Measurements from ENCODE around the gene TEX22.

TEX22 gene

DNA sequence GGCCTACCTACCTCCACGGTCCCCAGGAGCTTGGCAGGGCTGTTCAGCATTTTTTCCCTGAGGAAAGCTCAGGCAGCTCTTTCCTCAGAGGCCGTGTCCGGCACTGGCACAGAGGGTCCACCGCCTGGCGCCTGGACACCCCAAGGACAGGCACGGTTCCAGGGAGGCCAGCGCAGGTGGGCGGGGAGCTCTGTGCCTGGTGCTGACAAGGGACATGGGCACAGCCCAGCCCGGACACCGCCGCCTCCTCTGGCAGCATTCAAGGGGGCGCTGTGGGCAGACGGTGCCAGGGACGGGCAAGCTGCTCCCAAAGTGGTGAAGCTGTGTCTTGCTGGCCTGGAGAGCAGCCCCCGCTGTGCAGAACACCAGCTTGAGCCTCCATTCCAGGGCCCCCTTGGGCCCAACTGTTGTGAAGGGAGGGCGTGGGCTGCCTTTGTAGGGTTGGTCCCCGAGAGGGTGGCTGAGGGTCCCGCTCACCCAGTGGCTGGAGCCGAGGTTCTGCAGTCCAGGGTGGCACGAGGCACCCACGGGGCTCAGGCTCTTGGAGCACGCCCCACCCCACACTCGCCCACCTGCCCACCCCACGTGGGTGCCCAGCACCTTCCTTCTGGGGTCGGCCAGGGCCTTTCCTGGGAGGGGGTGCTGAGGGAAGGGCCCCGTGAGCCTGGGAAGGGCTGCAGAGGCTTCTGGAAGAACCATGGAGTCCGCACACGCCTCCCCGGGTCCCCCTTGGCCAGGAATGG, 29.3 kb upstream of the TEX22 start:
- in situ Hi-C loops (cut with HindIII; ENCODE audit: low pct_unique_long_range_greater_than_20kb, low sequenced_read_pairs), result no loop called here
- no peak for DNase-seq (ENCODE audit: low read depth in 1 of 2, low spot score in 1 of 2)
- no peak for TF ChIP-seq JUND (IDR thresholded peaks at IDR 0.05; ENCODE audit: low read depth)

DNA sequence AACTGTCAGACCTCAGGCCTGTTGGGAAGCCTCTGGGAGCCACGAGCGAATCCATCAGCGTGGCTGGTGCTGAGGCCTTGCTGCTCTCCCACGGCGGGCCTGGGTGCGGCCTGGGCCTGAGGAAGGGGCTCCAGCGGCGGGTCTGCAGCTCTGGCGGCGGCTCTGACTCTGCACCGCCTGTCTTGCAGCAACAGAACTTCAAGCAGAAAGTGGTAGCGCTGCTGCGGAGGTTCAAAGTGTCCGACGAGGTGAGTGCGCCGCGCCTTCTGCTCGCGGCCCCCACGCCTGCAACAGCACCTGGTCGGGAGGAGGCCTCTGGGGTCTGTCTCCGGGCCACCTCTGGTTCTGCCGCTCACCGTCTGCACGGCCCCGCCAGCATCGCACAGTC, 28.7 kb upstream of the TEX22 start:
- in situ Hi-C loops (cut with HindIII; ENCODE audit: low pct_unique_long_range_greater_than_20kb, low sequenced_read_pairs), result no loop called here
- DNase-seq (ENCODE audit: low read depth in 1 of 2, low spot score in 1 of 2), result no peak
- no peak for TF ChIP-seq JUND (IDR thresholded peaks at IDR 0.05; ENCODE audit: low read depth)

DNA sequence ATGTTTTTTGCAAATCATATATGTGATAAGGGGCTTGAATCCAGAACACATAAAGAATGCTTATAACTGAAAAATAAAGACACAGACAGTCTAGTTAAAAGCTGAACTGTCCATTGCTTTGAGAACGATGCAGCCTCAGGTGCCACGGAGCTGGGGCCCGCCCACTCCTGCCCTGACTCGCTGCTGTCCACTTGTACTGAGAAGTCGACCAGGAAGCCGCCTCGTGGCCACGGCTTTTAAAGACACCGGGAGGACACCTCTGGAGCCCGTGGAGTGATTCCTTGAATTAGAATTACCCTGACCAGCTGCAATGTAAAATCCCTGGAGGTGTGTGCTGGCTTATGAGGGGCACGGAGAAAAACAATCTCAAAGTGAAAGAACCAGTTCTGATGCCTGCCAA, 23.9 kb upstream of the TEX22 start:
- peak; percentile 85 to 98 for DNase-seq (ENCODE audit: low read depth in 1 of 2, low spot score in 1 of 2)
- TF ChIP-seq JUND (IDR thresholded peaks at IDR 0.05; ENCODE audit: low read depth), result no peak
- in situ Hi-C loops (cut with HindIII; ENCODE audit: low pct_unique_long_range_greater_than_20kb, low sequenced_read_pairs), result no loop called here

DNA sequence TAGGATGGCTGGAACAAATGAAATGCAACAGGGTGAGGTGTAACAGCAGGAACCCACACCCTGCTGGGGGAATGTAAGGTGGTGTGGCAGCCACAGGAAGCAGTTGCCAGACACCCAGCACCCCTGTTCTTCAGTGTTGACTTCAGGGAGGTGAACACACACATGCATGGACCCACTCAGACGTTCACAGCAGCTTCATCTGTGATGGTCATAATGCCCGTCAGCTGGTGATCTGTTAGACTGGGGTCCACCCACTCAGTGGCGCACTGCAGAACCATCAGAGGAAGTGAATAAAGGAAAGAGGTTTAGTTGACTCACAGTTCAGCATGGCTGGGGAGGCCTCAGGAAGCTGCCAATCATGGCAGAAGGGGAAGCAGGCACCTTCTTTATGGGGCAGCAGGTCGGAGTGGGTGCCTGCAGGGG, 22.7 kb upstream of the TEX22 start:
- in situ Hi-C loops (cut with HindIII; ENCODE audit: low pct_unique_long_range_greater_than_20kb, low sequenced_read_pairs), result no loop called here
- TF ChIP-seq JUND (IDR thresholded peaks at IDR 0.05; ENCODE audit: low read depth), result no peak
- DNase-seq (ENCODE audit: low read depth in 1 of 2, low spot score in 1 of 2), result no peak

DNA sequence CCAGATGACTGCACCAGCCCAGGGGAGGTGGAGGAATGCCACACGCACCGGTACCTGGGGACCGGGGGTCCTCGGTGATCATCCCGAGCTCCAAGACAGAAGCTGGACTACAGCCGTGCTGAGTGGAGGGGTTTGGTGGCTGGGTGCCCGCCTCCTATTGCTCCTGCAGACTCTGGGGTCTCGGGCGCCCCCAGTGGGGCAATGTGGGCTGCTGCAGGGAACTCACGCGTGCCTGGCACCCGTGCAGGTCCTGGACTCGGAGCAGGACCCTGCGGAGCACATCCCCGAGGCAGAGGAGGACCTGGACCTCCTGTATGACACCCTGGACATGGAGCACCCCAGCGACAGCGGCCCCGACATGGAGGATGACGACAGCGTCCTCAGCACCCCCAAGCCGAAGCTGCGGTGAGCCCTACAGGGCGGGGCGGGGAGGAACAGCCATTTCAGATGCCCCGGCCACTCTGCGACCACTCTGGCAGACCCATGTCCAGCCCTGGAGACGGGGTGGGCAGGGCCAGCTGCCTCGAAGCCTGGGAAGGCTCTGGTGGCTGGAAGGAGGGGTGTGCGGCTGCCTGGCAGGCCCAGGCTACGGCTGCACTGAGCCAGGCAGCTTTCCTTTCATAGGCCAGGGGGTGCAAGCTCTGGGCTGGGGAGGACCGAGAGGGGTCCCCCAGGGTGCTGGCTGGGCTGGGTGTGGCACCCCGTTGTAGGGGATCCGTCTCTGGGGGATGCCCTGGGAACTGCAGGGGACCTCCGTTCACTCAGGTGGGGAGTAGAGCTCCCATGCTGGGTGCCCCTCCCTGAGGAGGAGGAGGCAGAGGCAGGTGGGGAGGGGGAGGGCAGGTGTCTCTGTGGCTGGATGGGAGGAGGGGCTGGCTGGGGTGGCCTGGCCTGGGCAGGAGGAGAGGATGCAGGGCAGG, 21.6 kb upstream of the TEX22 start:
- in situ Hi-C loops (cut with HindIII; ENCODE audit: low pct_unique_long_range_greater_than_20kb, low sequenced_read_pairs), result no loop called here
- no peak for DNase-seq (ENCODE audit: low read depth in 1 of 2, low spot score in 1 of 2)

DNA sequence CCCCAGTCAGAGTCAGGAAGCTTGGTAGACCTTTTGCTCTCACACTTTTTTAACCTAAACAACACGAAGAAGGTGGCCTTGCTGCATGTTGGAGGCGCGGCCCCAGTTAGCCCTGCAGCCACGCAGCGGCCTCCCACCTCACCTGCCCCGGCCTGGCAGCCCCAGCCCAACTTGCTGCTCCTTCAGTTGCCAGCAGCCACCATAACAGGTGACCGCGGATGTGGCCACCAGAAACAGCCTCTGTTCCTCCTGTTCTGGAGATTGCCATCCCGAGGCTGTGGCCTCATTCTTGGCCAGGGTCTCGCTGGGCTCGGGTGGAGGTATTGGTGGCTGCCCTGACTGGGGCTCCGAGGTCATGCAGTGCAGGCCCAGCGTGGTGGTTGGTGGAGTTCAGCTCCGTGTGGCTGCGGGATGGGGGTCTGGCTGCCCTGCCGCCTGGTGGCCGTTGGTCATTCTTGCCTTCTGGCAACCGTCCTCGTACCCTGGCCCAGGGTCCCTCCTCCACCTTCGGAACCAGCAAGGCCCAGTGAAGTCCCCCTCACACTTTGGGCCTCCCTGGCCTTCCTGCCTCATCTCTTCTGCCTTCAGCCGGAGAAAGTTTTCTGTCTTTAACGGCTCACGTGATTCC, 20.7 kb upstream of the TEX22 start:
- TF ChIP-seq JUND (IDR thresholded peaks at IDR 0.05; ENCODE audit: low read depth), result no peak
- no peak for DNase-seq (ENCODE audit: low read depth in 1 of 2, low spot score in 1 of 2)
- in situ Hi-C loops (cut with HindIII; ENCODE audit: low pct_unique_long_range_greater_than_20kb, low sequenced_read_pairs), result no loop called here

More for the DNA sequence above, 21.6 kb upstream of the TEX22 start:
- no peak for TF ChIP-seq JUND (IDR thresholded peaks at IDR 0.05; ENCODE audit: low read depth)

DNA sequence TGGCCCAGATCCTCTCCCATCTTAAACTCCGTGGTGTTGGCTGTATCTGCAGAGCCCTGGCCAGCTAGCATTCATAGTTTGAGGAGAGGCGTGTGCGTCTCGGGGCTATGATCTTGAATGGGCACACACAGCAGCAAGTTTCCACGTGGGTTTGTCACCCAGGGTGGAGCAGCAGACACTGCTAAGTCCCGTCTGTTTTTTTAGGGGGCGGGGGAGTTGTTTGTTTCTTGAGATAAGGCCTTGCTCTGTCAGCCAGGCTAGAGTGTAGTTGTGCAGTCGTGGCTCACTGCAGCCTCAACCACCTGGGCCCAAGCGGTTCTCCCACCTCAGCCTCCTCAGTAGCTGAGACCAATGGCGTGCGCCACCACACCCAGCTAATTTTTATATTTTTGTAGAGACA, 20.1 kb upstream of the TEX22 start:
- TF ChIP-seq JUND (IDR thresholded peaks at IDR 0.05; ENCODE audit: low read depth), result no peak
- in situ Hi-C loops (cut with HindIII; ENCODE audit: low pct_unique_long_range_greater_than_20kb, low sequenced_read_pairs), result no loop called here
- DNase-seq (ENCODE audit: low read depth in 1 of 2, low spot score in 1 of 2), result no peak

DNA sequence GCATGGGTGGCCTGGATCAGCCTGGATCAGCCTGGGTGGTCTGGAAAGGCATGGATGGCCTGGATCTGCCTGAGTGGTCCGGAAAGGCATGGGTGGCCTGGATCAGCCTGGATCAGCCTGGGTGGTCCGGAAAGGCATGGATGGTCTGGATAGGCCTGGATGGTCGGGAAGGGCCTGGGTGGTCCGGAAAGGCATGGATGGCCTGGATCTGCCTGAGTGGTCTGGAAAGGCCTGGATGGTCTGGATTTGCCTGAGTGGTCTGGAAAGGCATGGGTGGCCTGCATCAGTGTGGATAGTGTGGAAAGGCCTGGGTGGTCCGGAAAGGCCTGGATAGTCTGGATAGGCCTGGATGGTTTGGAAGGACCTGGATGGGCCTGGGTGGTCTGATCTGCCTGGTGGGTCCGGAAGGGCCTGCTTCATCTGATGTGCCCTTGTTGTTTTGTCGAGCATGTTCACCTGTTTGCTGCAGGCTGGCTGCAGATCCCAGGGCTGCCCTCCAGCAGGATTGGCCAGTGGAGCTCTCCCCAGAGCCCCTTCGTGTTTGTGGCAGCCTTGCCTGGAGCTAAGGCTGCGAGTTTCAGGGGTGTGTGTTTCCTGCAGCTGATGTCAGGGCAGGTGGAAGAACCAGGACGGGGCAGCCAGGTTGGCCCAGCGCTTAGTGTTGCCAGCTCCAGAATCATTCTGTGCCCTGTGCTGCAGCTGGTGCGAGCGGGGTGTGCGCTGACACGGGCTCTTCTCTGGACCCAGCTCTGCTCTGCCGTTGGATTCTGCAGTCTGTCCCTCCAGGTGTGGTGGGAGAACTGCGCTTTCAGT, 19.3 kb upstream of the TEX22 start:
- in situ Hi-C loops (cut with HindIII; ENCODE audit: low pct_unique_long_range_greater_than_20kb, low sequenced_read_pairs), result no loop called here
- TF ChIP-seq JUND (IDR thresholded peaks at IDR 0.05; ENCODE audit: low read depth), result no peak
- DNase-seq (ENCODE audit: low read depth in 1 of 2, low spot score in 1 of 2), result no peak

DNA sequence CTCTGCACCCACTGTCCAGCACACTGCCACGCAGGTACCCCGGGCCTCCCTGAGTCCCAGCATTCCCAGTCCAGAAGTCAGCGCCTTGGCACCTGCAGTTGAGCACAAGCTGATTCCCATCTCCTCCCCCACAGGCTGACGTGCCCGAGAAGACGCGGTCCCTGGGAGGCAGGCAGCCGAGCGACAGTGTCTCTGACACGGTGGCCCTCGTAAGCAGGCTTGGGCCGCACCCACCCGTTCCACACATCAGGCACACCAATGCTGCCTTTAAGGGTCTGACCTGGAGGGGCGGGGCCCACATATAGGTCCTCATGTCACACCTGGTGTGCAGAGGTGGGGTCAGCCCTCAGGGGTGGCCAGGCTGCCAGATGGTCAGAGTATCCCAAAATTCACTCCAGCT, 18.4 kb upstream of the TEX22 start:
- DNase-seq (ENCODE audit: low read depth in 1 of 2, low spot score in 1 of 2), result no peak
- in situ Hi-C loops (cut with HindIII; ENCODE audit: low pct_unique_long_range_greater_than_20kb, low sequenced_read_pairs), result no loop called here
- no peak for TF ChIP-seq JUND (IDR thresholded peaks at IDR 0.05; ENCODE audit: low read depth)

DNA sequence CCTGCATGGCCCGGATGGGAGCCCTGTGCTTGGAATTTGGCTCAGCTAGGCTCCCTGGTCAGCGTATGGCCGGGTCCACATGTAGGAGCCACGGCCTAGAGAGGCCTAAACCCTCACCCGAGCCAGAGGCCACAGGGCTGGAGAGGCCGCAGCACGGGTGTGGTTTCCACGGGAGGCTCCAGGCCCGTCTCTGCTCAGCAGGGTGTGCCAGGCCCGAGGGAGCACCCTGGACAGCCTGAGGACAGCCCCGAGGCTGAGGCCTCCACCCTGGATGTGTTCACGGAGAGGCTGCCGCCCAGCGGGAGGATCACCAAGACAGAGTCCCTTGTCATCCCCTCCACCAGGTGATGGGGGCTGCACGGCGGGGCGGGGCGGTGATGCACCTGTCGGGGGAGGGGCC, 17.6 kb upstream of the TEX22 start:
- no peak for TF ChIP-seq JUND (IDR thresholded peaks at IDR 0.05; ENCODE audit: low read depth)
- DNase-seq (ENCODE audit: low read depth in 1 of 2, low spot score in 1 of 2), result no peak
- in situ Hi-C loops (cut with HindIII; ENCODE audit: low pct_unique_long_range_greater_than_20kb, low sequenced_read_pairs), result no loop called here

DNA sequence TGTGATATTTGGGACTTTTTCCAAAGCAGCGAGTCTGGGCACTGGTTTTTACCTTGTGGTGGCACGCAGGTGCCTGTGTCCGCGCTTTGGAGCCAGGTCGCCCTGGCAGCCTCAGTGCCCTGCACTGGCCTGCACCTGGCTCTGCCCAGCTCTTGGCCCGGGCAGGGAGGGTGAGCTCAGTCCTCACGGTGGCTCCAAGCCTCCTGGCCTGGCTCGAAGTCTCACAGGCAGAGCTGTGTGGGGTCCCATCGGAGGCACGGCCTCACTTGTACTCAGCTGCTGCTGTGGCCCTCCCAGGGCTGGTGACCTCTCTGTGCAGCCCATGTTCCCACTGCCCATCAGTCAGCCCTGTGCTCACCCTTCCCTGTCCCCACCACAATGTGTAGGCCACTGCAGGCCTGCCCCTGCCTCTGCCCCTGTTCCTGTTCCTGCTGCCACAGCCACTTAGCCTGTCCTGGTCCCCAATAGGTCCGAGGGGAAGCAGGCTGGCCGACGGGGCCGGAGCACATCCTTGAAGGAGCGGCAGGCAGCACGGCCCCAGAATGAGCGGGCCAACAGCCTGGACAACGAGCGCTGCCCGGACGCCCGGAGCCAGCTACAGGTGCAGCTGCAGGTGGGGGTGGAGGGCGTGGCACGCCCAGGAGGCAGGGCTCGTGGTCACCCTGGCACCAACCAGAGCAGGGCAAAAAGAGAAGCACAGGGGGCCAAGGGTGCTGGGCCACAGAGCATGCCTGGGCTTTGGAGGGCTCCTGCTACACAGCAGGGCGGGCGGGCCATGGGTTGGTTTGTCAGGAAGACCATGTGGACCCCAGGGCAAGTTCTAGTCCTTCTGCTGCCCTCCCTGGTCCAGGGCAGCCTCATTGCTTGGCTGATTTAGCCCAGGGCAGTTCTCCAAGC, 16.6 kb upstream of the TEX22 start:
- TF ChIP-seq JUND (IDR thresholded peaks at IDR 0.05; ENCODE audit: low read depth), result no peak
- in situ Hi-C loops (cut with HindIII; ENCODE audit: low pct_unique_long_range_greater_than_20kb, low sequenced_read_pairs), result no loop called here
- no peak for DNase-seq (ENCODE audit: low read depth in 1 of 2, low spot score in 1 of 2)
